T-helper 9 cell (primary cell): Measurements from ENCODE around the gene PPM1L.

Experiments used
- DNase-seq: peaks from one replicate; pipeline ENCODE4 v3.0.0-alpha.2; 2020

PPM1L gene

DNA sequence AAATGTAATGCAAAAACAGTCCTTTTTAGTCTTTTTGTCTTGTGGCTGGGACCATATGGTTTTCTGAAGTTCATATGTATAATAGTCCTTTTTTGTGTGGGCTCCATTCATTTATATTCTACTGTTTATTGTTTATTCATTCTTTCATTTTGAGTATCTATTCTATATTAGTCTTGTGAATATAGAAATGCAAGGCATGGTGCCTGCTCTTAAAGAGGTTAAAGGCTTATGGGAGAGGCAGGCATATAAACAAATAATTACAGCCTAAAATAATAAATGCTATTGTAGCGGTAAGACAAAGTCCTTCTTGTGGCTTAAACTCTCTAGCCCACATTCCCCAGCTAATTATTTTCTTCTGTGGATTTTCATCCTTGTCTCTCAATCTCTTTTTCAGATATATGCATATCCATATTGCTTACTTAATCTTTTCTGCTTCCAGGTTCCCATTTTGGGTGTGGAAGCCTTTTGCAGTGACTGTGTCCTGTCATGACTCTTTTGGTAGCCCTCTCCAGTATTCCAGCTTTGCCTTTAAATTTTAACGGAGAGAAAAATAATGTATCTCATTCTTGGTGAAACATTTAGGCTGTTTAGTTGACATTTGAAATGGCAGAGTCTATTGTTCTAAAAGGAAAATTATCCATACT, 101.6 kb downstream of the PPM1L start:
- no peak for DNase-seq

DNA sequence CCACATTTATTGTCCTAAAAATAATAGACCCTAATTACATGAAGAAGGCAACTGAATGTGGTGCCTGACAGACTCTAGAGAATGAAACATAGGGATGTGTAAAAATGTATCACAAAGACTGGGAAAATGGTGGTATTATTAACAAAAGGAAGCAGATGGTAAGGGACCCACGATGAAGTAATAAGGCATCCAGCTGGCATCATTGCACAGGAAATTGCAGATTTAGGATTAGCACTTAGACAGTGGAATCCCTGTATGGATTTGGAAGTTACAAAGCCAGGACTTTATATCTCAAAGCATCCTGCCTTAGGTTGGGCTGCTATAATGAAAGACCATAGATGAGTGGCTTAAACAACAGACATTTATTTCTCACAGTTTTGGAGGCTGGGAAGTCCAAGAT, 104.3 kb downstream of the PPM1L start:
- no peak for DNase-seq

DNA sequence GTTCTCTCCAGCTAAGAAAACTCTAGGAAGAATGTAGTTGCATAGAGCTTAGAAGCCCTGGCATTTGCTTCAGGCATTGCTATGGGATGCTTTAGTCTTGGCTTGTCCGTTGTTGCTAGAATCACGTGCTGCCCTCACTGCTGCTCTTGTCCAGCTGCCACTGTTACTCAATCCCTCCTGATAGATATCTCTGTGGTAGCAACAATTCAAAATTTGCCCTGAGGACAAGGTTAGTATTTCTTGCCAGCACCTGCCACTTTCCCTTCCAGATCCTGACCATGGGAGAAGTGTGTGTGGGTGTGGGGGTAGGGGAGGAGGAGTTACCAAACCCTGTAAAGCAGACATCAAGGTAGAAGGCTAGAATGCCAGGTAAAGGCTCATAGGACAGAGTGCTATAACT, 113.8 kb downstream of the PPM1L start:
- DNase-seq: no peak

DNA sequence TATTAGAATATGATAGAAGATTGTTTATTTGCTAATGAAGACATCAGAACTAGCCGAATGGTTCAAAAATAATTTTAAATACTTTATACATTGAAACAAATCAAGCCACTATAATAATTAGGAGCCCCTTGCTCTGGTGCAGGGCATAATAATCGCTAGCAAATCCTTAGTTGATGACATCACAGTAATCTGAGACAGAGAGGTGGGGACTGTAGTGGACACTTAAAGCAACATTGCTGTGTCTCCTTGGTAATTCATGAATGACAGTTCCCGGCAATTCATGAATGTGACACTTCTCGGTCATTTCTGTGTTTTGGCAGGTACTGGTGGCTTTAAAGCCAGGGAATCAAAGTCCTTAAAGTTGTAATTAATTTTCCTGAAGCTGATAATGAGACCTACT, 114.3 kb downstream of the PPM1L start:
- no peak for DNase-seq

DNA sequence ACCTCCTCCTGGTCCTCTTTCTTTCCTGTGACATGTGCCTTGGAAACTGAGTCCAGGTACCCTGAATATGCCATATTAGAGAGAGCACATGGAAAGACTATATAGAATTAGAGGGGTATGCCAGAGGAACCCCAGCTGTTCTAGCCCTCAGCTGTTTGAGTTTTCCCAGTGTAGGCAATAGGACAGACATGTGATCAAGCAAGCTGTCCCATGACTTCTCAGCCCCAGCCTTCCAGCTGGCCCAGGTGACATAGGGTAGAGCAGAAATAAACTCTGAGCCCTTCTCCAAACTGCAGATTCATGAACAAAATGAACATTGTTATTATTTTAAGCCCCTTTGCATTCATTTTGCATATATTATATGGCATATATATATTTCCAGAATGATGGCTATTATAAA, 118.7 kb downstream of the PPM1L start:
- DNase-seq: no peak

DNA sequence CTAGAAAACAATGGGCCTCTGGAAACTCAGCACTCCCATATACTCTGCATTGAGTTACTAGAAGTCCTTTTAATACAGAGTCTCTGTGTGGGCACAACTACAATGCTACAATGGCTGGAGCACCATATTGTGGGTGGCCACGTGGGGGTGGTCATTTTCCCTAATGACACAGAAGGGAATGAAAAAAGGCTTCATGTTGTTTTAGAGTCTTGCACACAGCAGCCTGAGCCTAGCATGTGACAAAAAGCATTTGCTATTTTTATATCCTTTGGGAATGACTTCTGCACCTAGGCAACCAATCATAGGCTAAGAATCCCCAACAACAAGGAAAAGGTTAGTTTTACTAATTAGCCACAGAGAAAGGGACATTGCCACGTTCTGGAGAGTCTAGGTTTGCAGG, 120.6 kb downstream of the PPM1L start:
- DNase-seq: no peak

DNA sequence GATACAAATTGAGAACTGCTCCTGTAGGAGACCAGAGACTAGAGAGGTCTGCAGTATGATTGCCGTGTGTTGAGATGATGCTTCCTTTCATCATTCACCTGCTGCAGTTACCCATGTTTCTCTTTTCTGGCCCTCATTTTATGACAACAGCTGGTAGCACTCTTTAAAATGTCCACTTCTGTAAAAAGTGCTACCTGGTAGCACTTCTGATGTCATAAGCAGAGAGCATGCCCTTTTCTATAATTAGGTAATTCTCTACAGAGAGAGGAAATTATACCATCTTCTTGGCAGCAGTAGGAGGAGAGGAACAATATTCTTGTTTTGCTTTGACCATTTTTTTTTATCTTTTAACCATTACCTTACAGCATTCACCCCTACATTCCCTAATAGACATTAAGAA, 123.8 kb downstream of the PPM1L start:
- no peak for DNase-seq

DNA sequence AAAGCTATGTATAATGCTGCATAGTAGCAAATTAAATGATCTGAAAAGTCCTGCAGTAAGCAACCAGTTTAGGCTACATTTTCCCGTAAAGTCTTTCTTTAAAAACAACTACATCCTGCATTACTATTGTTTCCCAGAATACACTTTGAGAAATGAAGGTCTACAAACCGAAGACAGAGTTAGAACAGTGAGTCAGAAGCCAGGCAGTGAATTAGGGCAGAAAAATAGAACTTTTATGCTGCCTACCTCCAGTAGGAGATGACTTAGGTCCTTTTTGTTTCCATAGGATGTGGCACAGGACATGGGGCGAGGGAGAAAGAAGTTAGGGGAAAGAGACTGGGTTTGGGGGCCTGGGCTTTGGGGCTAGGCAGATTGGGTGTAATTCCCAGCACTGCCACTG, 127.3 kb downstream of the PPM1L start:
- DNase-seq: no peak

DNA sequence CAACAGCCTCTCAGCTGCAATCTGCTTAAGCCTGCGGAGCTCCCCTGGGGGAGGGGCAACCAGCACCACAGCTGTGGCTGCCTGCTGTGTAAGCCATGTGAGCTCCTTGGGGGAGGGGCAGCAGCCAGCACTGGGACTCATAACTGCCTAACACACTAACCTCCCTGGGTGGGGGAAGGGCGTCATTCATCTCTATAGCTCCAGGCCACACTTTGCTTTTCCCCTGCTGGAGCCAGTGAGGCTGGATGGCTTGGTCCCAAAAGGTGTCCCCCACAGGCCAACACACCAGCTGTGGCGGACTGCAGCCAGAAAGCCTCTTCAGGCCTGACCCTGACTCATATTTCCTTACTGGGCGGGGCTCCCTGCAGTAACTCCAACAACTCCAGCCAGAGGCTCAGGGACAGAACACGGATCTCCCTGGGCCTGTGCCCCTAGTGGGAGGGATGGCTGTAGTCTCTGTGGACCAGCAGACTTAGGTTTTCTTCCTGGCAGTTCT, 129.8 kb downstream of the PPM1L start:
- no peak for DNase-seq

DNA sequence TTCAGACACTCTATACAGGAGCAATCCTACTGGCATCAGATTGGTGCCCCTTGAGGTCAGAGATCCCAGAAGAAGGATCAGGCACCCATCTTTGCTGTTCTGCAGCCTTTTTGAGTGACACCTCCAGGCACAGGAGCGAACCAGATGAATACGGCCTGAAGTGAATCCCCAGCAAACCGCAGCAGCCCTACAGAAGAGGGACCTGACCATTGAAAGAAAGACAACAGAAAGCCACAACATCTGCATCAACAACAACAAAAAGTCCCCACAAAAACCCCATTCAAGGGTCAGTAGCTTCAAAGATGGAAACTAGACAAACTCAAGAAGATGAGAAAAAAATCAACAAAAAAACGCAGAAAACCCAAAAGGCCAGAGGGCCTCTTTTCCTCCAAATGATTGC, 130.4 kb downstream of the PPM1L start:
- no peak for DNase-seq

DNA sequence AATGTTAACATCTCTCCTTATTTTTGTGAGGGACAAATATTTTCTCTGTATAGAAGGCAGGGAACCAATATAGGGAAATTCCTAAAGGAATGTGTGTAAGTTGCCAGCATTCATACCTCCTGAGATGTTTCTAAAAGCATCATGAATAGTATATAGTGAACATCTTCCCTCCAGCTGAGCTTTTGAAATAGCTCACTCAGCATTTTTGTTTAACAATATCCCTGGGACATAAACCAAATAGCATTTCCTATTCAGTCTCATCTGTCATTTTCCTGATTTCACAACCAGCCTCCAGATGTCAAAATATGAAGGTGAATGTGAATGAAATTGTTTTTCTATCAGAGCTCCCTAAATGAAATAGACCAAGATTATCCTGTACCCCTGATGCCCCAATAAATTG, 137.2 kb downstream of the PPM1L start:
- DNase-seq: no peak

DNA sequence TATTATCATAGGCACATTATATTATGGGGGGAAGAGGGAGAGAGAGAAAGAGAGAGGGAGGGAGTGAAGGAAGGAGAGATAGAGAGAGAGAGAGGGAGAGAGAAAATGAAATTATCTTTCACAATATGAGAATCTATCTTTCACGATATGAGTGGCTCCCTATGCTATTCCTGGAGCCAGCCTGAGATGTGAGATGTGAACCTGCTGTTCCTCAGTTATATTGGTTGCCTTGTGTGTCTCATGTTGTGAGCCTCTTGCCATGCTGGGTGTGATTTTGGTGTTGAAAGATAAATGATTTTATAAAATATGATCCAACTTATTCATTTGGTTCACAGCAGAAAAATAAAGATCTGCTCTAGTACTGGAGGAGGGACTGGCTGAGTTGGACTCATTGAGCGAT, 148.7 kb downstream of the PPM1L start:
- no peak for DNase-seq

DNA sequence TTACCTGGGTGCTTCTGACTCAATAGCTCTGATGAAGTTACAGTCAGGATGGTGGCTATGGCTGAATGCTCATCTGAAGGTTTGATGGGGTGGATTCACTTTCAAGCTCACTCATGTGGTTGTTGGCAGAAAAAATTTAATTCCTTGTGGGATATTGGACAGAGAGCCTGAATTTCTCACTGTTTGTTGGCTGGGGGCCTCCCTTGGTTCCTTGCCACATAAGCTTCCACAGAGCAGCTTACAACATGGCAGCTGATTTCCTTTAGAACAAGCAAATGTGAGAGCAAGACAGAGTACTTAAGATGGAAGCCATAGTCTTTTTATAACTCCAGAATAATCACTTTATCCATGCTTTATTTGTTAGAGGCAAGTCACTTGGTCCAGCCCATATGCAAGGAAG, 150.6 kb downstream of the PPM1L start:
- no peak for DNase-seq

DNA sequence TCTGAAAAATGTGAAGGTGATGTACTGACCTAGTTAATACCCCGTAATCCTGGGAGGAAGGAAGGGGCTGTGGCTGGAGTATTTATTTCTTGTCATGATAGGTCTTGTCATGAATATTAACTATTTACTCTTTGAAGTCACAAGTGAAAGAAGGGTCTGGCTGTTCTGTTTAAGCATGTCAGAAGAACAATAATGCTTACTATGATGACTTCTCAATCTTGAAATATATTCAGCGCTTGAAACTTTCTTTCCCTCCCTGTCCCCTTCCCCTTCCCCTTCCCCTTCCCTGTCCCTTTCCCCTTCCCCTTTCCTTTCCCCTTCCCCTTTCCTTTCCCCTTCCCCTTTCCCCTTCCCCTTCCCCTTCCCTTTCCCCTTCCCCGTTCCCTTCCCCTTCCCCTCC, 153.9 kb downstream of the PPM1L start:
- no peak for DNase-seq

DNA sequence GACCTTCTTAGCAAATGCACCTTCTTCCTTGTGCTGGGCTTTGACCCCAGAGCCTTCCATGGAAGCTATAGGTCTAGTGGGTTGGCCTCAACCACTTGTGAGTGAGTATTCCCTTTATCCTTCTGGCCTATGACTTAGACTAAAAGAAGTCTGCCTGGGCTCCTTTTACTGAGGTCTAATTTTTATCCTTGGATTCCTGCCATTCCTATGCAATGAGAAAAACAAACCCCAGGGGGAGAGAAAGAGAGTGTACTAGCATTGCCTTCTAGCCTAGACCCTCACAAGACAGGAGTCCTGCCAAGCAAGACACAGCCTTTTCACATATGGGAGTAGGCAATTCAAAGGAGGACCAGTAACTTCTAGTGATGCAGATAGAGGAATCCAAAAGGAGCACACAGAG, 155.4 kb downstream of the PPM1L start:
- DNase-seq: no peak

DNA sequence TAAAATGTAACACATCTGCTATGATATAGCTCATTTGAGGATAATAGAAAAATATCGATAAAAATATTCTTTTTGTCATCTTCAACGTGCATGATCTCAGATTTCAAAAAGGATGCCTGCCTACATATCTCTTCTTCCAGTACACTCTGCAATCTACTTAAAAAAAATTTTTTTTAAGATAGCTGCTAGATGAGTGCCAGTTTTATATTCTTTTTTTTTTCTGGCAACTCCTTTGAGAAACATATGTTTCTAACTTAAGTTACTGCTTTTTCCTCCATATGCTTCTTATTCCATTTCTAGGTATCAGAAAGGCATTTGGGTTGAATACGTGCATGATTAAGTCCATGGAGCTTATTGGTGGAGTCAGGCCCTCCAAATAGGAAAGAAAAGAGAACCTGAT, 160.4 kb downstream of the PPM1L start:
- no peak for DNase-seq

DNA sequence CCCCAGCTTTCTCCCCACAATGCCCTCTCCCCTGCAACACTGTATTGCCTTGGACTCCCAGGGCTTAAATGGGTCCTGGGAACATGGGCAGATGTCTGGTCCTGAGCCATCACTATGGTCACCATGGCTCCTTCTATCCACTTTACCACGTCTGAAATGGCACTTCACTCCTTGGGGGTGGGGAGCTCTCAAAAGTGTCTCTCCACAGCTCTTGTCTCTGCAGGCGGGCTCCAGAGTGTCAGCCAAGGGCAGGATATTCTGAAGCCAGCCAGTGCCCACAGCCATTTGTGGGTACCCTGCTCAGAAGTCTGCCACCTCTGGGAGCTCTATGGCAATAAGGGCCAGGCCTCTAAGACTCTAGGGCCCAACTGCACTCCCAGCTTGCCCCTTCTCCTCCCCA, 163.9 kb downstream of the PPM1L start:
- DNase-seq: no peak

DNA sequence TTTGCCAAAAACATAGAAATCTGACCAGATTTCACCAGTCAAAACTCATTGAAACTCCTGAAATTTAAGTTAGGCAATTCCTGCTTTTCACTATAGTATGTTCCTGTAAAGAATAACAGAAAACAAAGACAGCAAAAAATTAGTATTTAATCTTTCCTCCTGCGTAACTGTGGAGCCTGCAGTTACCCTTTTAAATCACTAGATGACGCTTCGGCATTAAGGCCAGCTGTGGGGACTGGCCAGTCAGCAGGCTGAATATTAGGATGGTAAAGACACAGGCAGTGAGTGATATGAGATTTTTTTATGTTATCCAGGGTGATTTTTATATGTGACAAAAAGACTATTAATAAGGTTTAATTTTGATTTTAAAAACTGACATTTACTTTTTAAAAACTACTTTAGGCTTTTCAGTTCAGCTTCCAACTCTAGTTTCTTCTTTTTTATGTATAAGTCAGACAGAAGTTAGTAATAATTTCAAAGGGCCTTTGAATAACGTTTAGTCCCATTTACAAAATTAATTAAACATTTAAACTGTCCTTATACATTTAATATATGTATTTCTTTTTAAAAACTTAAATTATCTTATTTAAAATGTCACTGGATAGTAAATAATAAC, 165.1 kb downstream of the PPM1L start:
- DNase-seq: no peak

DNA sequence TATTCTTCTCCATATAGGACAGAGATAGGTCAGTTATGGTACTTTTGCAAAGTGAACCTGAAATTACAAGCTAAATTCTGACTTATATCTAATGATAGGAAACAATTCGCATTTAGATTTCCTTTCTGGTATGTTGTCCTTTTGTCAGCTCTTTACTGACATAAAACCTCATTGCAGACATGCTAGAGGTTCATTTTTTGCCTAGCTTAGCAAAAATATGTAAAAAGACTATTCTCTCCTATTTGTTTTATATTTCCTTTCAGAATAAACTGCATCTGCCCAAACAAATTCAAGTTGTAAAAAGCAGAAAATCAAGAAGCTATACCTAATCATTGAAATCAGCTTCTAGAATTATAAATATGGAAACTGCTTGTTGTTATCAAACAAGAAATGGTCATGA, 168.7 kb downstream of the PPM1L start:
- DNase-seq: no peak

DNA sequence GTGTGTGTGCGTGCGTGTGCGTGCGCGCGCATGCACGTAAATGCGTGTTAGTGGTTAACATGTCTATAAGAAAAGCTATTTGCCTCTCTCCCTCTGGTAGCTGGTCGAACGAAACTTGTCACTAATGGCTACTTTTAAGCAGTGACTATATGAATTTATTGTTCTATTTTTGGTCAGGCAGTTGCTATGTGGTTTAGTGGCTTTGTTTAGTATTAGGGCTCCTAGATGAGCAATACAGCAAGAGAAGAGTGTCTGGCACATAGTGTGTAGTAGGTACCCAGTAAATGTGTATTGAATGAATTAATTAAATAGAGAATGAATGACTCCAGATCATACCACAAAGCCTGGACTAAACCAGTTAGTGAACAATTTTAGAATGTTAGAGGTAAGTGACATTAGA, 171.6 kb downstream of the PPM1L start:
- DNase-seq: no peak

DNA sequence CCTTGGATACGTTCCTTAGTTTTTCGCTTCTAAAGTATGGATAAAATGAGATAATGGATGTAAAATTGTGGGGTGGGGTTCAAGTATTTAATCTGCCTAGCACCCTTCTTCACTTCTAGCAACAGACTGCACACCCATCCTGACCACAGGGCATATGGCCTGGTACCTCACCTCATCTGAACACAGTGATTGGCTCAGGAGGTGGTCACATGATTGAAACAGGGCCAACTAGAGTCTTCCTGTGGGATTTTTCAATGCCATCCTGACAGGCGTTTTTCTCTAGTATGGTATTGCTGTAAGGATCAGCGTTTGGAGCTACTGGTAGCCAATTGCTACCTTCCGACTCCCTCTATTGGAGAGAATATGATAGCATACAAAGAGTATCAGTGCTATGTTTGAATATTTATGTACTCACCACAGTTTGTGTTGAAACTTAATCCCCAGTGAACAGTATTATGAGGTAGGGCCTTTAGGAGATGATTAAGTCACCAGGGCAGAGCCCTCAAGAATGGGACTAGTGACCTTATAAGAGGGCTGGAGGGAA, 172.2 kb downstream of the PPM1L start:
- DNase-seq: no peak

DNA sequence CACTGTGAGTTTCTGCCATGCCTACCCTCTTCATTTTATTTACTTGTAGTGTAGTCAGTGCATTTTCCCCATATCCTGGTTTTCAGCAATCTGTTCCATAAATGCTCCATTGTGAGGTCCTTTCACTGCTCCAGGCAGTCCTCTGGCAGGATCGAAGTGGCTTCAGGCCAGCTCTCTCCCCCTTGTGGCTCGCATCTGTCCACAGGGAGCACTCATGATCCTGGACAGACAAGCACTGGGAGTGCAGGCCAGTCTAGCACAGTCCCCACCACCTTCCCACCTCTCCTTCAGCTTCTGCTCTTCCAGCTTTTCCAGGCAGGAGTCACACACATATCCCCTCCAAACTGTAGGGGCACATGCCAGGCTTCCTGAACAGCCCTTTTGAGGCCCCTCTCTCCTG, 173.6 kb downstream of the PPM1L start:
- no peak for DNase-seq

DNA sequence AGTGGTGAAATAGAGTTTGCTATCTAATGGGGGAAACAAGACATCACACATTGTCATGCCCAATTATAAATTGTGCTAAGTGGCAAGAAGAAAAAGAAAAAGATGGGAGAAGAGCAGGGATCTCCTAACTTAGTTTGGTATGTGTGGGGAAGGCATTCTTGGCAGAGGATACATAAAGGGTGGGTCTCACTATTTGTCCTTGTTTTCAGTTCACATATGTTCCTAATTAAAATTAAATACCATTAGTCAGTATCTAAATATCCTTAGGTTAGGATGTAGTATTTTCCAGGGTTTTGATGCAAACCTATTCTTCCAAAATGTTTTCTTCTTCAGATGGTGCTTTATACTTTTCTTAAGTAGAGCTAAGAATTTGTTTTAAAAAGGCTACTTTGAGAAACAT, 175.4 kb downstream of the PPM1L start:
- DNase-seq: no peak

DNA sequence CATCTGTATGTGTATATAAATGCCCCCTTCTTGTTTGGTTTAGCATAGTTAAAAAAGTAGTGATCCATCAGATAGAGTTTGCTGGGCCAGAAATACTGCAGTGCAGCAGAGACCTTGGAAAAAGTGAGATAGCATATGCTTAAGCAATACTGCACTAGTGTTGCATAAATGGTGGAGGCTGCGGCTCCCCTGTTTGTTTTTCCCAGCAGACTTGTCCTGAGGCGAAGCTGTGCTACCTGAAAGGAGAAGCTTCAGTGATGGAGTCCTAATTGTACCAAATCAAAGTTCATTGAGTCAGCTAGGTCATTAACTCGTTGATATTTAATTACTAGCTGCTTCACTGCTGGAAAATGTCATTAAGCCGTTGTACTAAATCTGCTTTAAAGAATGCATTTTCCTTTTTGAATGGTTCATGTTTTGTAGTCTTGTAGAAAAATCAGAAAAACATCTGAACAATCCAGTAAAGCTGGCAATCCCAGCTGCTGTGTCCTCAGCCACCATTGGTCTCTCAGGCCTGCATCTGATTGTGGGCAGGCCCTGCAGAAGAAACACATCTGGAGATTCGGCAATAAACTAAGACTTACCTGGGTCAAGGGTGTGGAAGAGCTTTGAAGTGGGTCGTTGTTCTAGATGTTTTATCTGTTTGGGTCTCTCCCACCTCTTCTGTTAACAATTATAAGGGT, 179.5 kb downstream of the PPM1L start:
- no peak for DNase-seq
